SK-N-SH (cell line): ENCODE results near the gene ADAMTS13.

ENCODE experiments used
- GATA2 ChIP-seq: sonication (generic); formaldehyde crosslinking; IDR thresholded peaks from 2 replicates; pipeline ENCODE4 v1.5.0; 2020; ENCODE audit warnings: mild to moderate bottlenecking, missing genetic modification reagents
- TF ChIP-seq, protein P1 (sequence below): fragments of 200-600 bp; sonication (generic); IDR thresholded peaks from 2 replicates; pipeline ENCODE4 v1.6.1; 2017; ENCODE audit warnings: antibody characterized with exemption, mild to moderate bottlenecking, moderate library complexity

DNA sequence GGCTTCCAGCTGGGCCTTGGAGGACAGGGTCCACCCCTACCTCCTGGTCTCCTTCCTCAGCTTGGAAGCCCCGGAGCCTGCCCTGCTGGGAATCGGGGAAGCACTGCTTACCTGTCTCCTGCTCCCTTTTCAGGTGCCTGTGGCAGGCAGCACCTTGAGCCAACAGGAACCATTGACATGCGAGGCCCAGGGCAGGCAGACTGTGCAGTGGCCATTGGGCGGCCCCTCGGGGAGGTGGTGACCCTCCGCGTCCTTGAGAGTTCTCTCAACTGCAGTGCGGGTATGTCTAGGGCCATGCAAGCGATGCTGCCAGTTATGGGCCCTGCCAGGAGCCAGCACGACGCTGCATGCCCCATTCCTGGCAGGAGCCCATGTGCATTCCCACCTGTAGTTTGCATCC is 33.8 kb downstream of the ADAMTS13 start:
- TF ChIP-seq, protein P1, sequence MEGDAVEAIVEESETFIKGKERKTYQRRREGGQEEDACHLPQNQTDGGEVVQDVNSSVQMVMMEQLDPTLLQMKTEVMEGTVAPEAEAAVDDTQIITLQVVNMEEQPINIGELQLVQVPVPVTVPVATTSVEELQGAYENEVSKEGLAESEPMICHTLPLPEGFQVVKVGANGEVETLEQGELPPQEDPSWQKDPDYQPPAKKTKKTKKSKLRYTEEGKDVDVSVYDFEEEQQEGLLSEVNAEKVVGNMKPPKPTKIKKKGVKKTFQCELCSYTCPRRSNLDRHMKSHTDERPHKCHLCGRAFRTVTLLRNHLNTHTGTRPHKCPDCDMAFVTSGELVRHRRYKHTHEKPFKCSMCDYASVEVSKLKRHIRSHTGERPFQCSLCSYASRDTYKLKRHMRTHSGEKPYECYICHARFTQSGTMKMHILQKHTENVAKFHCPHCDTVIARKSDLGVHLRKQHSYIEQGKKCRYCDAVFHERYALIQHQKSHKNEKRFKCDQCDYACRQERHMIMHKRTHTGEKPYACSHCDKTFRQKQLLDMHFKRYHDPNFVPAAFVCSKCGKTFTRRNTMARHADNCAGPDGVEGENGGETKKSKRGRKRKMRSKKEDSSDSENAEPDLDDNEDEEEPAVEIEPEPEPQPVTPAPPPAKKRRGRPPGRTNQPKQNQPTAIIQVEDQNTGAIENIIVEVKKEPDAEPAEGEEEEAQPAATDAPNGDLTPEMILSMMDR: no peak
- TF ChIP-seq GATA2 (CRISPR knock-in tag): no peak
